GM18867 (cell line): Measurements from ENCODE around the gene A1BG.
A peak's percentile ranks its signal among the peaks of the same experiment; 100 is the strongest.

ENCODE experiments used
- ATAC-seq: cut with Tn5 transposase; IDR thresholded peaks from one replicate; pipeline ENCODE4 v1.9.1; 2021; ENCODE audit warnings: mild to moderate bottlenecking, moderate library complexity; ENCODE audit not compliant: unreplicated experiment

A1BG gene

GRCh38 chr19:58305065-58305931 lies 48.0 kb downstream of the A1BG start, which contains the start of gene ERVK3-1:
Gene ERVK3-1 (plus strand): TSS chr19:58305377. CDS start chr19:58312169, 6,792 bp downstream.
- ATAC-seq = peak; percentile 96

GRCh38 chr19:58304748-58305064 lies 48.6 kb downstream of the A1BG start:
- ATAC-seq = no peak

- no peak for ATAC-seq
Measured at GRCh38 chr19:58304255-58304654, 49.0 kb downstream of the A1BG start.

GRCh38 chr19:58300620-58301019 lies 52.7 kb downstream of the A1BG start:
- ATAC-seq = no peak

- no peak for ATAC-seq
Measured at GRCh38 chr19:58296104-58296503, 57.2 kb downstream of the A1BG start.
